Osteocyte (in vitro differentiated cells): ENCODE data around the gene CACHD1. TPM values are rescaled to one million over a fixed set of nuclear protein-coding genes. Genes with fewer than 3 reads are reported as not detected.

ENCODE experiments used
- DNase-seq: peaks from one replicate; pipeline ENCODE4 v3.0.0; 2021; ENCODE audit warnings: mixed read lengths; ENCODE audit not compliant: unreplicated experiment; ENCODE audit errors: extremely low spot score
- H3K27ac Mint-ChIP-seq: one replicate; pipeline ENCODE4 v1.8.0; 2021; ENCODE audit warnings: mild to moderate bottlenecking, mixed read lengths; ENCODE audit not compliant: unreplicated experiment
- H3K27me3 Mint-ChIP-seq: one replicate; pipeline ENCODE4 v1.8.0; 2021; ENCODE audit warnings: mixed read lengths; ENCODE audit not compliant: unreplicated experiment
- H3K36me3 Mint-ChIP-seq: one replicate; pipeline ENCODE4 v1.8.0; 2021; ENCODE audit warnings: mixed read lengths; ENCODE audit not compliant: unreplicated experiment
- H3K4me1 Mint-ChIP-seq: one replicate; pipeline ENCODE4 v1.8.0; 2021; ENCODE audit warnings: mixed read lengths; ENCODE audit not compliant: unreplicated experiment
- H3K4me3 Mint-ChIP-seq: one replicate; pipeline ENCODE4 v1.8.0; 2021; ENCODE audit warnings: mild to moderate bottlenecking, moderate library complexity, mixed read lengths; ENCODE audit not compliant: unreplicated experiment
- H3K9me3 Mint-ChIP-seq: one replicate; pipeline ENCODE4 v1.8.0; 2021; ENCODE audit warnings: mixed read lengths; ENCODE audit not compliant: unreplicated experiment
- CTCF ChIP-seq: fragments of 200-600 bp; sonication (generic); IDR thresholded peaks from 2 replicates; pipeline ENCODE4 v1.5.0; 2021; ENCODE audit warnings: antibody characterized with exemption, mild to moderate bottlenecking, moderate library complexity
- total RNA-seq: library from RNA; stranded (reverse); gene quantifications from 2 replicates; pipeline ENCODE4 v1.2.1, GENCODE V29; 2021

CACHD1 gene
- total RNA-seq, 1 donor from 2014 or later = 5.5 TPM

GRCh38 chr1:64653466-64653865 lies 183.5 kb downstream of the CACHD1 start:
- Mint-ChIP-seq H3K9me3 (no peaks in the 10 kb centered on the region), H3K27me3 (no peaks in the 10 kb centered on the region), H3K36me3 (peaks cover 12% of the 10 kb centered on the region), H3K4me1 (peaks cover 2% of the 10 kb centered on the region), H3K4me3 (no peak overlapping the region), H3K27ac (no peak overlapping the region)
- no peak for TF ChIP-seq CTCF
- no peak for DNase-seq

- Mint-ChIP-seq H3K9me3 (no peaks in the 10 kb centered on the region), H3K27me3 (no peaks in the 10 kb centered on the region), H3K36me3 (peaks cover 17% of the 10 kb centered on the region), H3K4me3 (no peak overlapping the region), H3K27ac (no peak overlapping the region), H3K4me1 (peaks cover 7% of the 10 kb centered on the region)
- DNase-seq = no peak
- no peak for TF ChIP-seq CTCF
Observed at GRCh38 chr1:64654519-64655341, 184.8 kb downstream of the CACHD1 start.

- H3K4me3 Mint-ChIP-seq = no peak overlapping the region
- H3K27ac Mint-ChIP-seq = no peak overlapping the region
- no peaks in the 10 kb centered on the region for H3K27me3 Mint-ChIP-seq
- peaks cover 10% of the 10 kb centered on the region for H3K4me1 Mint-ChIP-seq
- H3K9me3 Mint-ChIP-seq = no peaks in the 10 kb centered on the region
- DNase-seq = no peak
- no peak for TF ChIP-seq CTCF
- peaks cover 17% of the 10 kb centered on the region for H3K36me3 Mint-ChIP-seq
Observed at GRCh38 chr1:64655861-64656260, 185.9 kb downstream of the CACHD1 start.

GRCh38 chr1:64659478-64660138 lies 189.7 kb downstream of the CACHD1 start:
- DNase-seq = no peak
- H3K9me3 Mint-ChIP-seq = no peaks in the 10 kb centered on the region

More at GRCh38 chr1:64659478-64660138, 189.7 kb downstream of the CACHD1 start:
- Mint-ChIP-seq H3K4me3 (no peak overlapping the region), H3K4me1 (peaks cover 7% of the 10 kb centered on the region), H3K36me3 (peaks cover 12% of the 10 kb centered on the region), H3K27ac (no peak overlapping the region), H3K27me3 (no peaks in the 10 kb centered on the region)
- TF ChIP-seq CTCF = no peak
